Ascending aorta (tissue), 2 donors: ENCODE data around the gene TMEM267. TPM values are rescaled to one million over a fixed set of nuclear protein-coding genes. Genes with fewer than 3 reads are reported as not detected.

Experiments used
- DNase-seq, 2 donors: peaks; one replicate each; pipeline ENCODE4 v3.0.0-alpha.2; 2019; ENCODE audit warnings: low spot score in 2 of 2
- H3K27ac ChIP-seq, 2 donors: fragments of 200-600 bp; sonication (generic); one replicate each; pipeline ENCODE4 v1.5.1; 2016 to 2017; ENCODE audit warnings: mild to moderate bottlenecking in 1 of 2
- H3K27me3 ChIP-seq: fragments of 200-600 bp; sonication (generic); one replicate; pipeline ENCODE4 v1.5.1; 2017
- H3K36me3 ChIP-seq, 2 donors: fragments of 200-600 bp; sonication (generic); one replicate each; pipeline ENCODE4 v1.5.1; 2016
- H3K4me1 ChIP-seq, 2 donors: fragments of 200-600 bp; sonication (generic); one replicate each; pipeline ENCODE4 v1.5.1; 2016 to 2017; ENCODE audit warnings: mild to moderate bottlenecking in 1 of 2
- H3K4me3 ChIP-seq, 2 donors: fragments of 200-600 bp; sonication (generic); one replicate each; pipeline ENCODE4 v1.5.1; 2016 to 2017; ENCODE audit warnings: mild to moderate bottlenecking in 1 of 2
- H3K9me3 ChIP-seq, 2 donors: fragments of 200-600 bp; sonication (generic); one replicate each; pipeline ENCODE4 v1.5.1; 2016
- intact Hi-C: fragments of 100-400 bp; cut with DNase I; formaldehyde crosslinking; loops from one replicate; pipeline ENCODE4 v1.15.1; 2023
- total RNA-seq: library from RNA; depleted of rRNA; stranded (reverse); fragments of >200 nt; gene quantifications from one replicate; pipeline ENCODE4 v1.1.0, GENCODE V29; 2016
- TF ChIP-seq, protein P1 (sequence below), 3 experiments: fragments of 200-600 bp in 2 of 3; fragments of 450-650 bp in 1 of 3; sonication (generic) in 2 of 3; IDR thresholded peaks; one replicate each; pipeline ENCODE4 v1.5.1; 2016 to 2019; ENCODE audit warnings: antibody characterized with exemption in 3 of 3, mild to moderate bottlenecking in 1 of 3, moderate library complexity in 1 of 3

Gene TMEM267
- total RNA-seq, 1 donor from 2014 or later, result 3.7 TPM

DNA sequence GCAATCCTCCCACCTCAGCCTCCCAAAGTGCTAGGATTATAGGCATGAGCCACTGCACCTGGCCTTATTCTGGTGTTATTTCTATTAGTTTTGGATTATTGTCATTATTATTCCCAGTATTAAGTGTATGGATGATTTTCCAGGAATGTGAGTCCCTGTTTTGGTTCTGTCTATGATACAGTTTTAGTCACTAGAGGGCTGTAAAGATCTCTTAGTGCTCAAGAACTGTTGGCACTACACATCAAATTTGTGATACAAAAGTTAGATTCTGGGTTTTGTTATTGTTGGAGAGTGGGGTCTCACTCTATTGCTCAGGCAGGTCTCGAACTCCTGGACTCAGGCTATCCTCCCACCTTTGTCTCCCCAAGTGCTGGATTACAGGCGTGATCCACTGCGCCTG, 83.6 kb downstream of the TMEM267 start:
- no peak overlapping the region for H3K4me3 ChIP-seq
- H3K36me3 ChIP-seq, result no peaks in the 10 kb centered on the region
- DNase-seq, result no peak
- H3K27ac ChIP-seq, result no peak overlapping the region
- no peaks in the 10 kb centered on the region for H3K4me1 ChIP-seq
- no peaks in the 10 kb centered on the region for H3K27me3 ChIP-seq
- H3K9me3 ChIP-seq, result no peaks in the 10 kb centered on the region
- intact Hi-C loops, result no loop called here
- TF ChIP-seq, protein P1, sequence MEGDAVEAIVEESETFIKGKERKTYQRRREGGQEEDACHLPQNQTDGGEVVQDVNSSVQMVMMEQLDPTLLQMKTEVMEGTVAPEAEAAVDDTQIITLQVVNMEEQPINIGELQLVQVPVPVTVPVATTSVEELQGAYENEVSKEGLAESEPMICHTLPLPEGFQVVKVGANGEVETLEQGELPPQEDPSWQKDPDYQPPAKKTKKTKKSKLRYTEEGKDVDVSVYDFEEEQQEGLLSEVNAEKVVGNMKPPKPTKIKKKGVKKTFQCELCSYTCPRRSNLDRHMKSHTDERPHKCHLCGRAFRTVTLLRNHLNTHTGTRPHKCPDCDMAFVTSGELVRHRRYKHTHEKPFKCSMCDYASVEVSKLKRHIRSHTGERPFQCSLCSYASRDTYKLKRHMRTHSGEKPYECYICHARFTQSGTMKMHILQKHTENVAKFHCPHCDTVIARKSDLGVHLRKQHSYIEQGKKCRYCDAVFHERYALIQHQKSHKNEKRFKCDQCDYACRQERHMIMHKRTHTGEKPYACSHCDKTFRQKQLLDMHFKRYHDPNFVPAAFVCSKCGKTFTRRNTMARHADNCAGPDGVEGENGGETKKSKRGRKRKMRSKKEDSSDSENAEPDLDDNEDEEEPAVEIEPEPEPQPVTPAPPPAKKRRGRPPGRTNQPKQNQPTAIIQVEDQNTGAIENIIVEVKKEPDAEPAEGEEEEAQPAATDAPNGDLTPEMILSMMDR (IDR thresholded peaks at IDR 0.05), result no peak

GRCh38 chr5:43396762-43397304, 86.8 kb downstream of the TMEM267 start:
- TF ChIP-seq, protein P1 (IDR thresholded peaks at IDR 0.05), result no peak

More at GRCh38 chr5:43396762-43397304, 86.8 kb downstream of the TMEM267 start:
- intact Hi-C loops, result loop anchor here (5.0 to 10.0 kb wide), 3 partner anchors 85 to 292 kb away; partner anchors contain the start of genes HMGCS1 and TMEM267
- peak overlapping the region; percentile 55 to 67 for H3K4me3 ChIP-seq
- no peaks in the 10 kb centered on the region for H3K4me1 ChIP-seq
- DNase-seq, result peak in 1 of 2 donors; percentile 64
- H3K27me3 ChIP-seq, result no peaks in the 10 kb centered on the region
- H3K9me3 ChIP-seq, result no peaks in the 10 kb centered on the region
- H3K27ac ChIP-seq, result no peak overlapping the region
- no peaks in the 10 kb centered on the region for H3K36me3 ChIP-seq

Other genes with a start within 250 kb of the TMEM267 start
- 36.5 TPM for gene HMGCS1, start 170.5 kb downstream of the TMEM267 start, total RNA-seq
- not detected for gene CCL28, start 71.5 kb downstream of the TMEM267 start, total RNA-seq
- gene C5orf34, start 31.3 kb upstream of the TMEM267 start, total RNA-seq, result not detected
- 93.6 TPM for gene PAIP1, start 73.2 kb upstream of the TMEM267 start, total RNA-seq
- gene NNT, start 119.3 kb upstream of the TMEM267 start, total RNA-seq, result 13.3 TPM